Mesenchymal stem cell (in vitro differentiated cells and primary cell): ENCODE measurements around the gene MPRIP.

Experiments
- DNase-seq: peaks from one replicate; pipeline ENCODE4 v3.0.0-alpha.2; 2013
- H2AFZ ChIP-seq: one replicate; pipeline ENCODE4 v1.6.1; 2013; ENCODE audit warnings: low read depth, mild to moderate bottlenecking, control low read depth, inconsistent platforms, low read length, moderate library complexity
- H2AK5ac ChIP-seq: 2 replicates; pipeline ENCODE4 v1.6.1; 2013; ENCODE audit warnings: low read length, moderate library complexity, mild to moderate bottlenecking, inconsistent platforms; ENCODE audit not compliant: severe bottlenecking
- H2BK120ac ChIP-seq: one replicate; pipeline ENCODE4 v1.6.1; 2013; ENCODE audit warnings: low read depth, mild to moderate bottlenecking, inconsistent platforms, low read length, moderate library complexity
- H2BK12ac ChIP-seq, 2 experiments: one replicate each; pipeline ENCODE4 v1.6.1; 2013; ENCODE audit warnings: inconsistent platforms in 2 of 2, low read length in 2 of 2, mild to moderate bottlenecking in 2 of 2, moderate library complexity in 2 of 2, control low read depth in 1 of 2
- H2BK15ac ChIP-seq: one replicate; pipeline ENCODE4 v1.6.1; 2013; ENCODE audit warnings: mild to moderate bottlenecking, low read depth, inconsistent platforms; ENCODE audit not compliant: poor library complexity, severe bottlenecking
- H2BK5ac ChIP-seq: 2 replicates; pipeline ENCODE4 v1.6.1; 2013; ENCODE audit warnings: low read depth, mild to moderate bottlenecking, low read length, control low read depth, inconsistent platforms; ENCODE audit not compliant: poor library complexity, severe bottlenecking
- H3K14ac ChIP-seq, 2 experiments: one replicate each; pipeline ENCODE4 v1.6.1; 2013; ENCODE audit warnings: inconsistent platforms in 2 of 2, low read length in 2 of 2, control low read depth in 1 of 2, mild to moderate bottlenecking in 1 of 2, moderate library complexity in 1 of 2
- H3K18ac ChIP-seq, 2 experiments: one replicate each; pipeline ENCODE4 v1.6.1; 2013; ENCODE audit warnings: inconsistent platforms in 2 of 2, low read length in 2 of 2, control low read depth in 1 of 2, low read depth in 1 of 2, mild to moderate bottlenecking in 1 of 2
- H3K23ac ChIP-seq, 2 experiments: one replicate each; pipeline ENCODE4 v1.6.1; 2013; ENCODE audit warnings: inconsistent platforms in 2 of 2, low read length in 2 of 2, mild to moderate bottlenecking in 2 of 2, moderate library complexity in 2 of 2, control low read depth in 1 of 2
- H3K27ac ChIP-seq: 2 replicates; pipeline ENCODE4 v1.5.1; 2013; ENCODE audit warnings: mild to moderate bottlenecking, moderate library complexity, low read length, control low read depth, inconsistent platforms; ENCODE audit not compliant: poor library complexity, severe bottlenecking
- H3K27me3 ChIP-seq, 2 experiments: 2 replicates each; pipeline versions ENCODE4 v1.6.1 to v1.7.0; 2013; ENCODE audit warnings: low read length in 2 of 2, mild to moderate bottlenecking in 2 of 2, moderate library complexity in 2 of 2, control low read depth in 1 of 2, inconsistent platforms in 1 of 2; ENCODE audit not compliant: control insufficient read depth in 1 of 2, insufficient read depth in 1 of 2
- H3K36me3 ChIP-seq, 2 experiments: 2 replicates each; pipeline versions ENCODE4 v1.6.1 to v1.7.0; 2013; ENCODE audit warnings: low read length in 2 of 2, control low read depth in 1 of 2, inconsistent platforms in 1 of 2, low read depth in 1 of 2, mild to moderate bottlenecking in 1 of 2; ENCODE audit not compliant: insufficient read depth in 2 of 2, control insufficient read depth in 1 of 2
- H3K4ac ChIP-seq, 2 experiments: one replicate each; pipeline ENCODE4 v1.6.1; 2013; ENCODE audit warnings: inconsistent platforms in 2 of 2, low read length in 2 of 2, mild to moderate bottlenecking in 2 of 2, moderate library complexity in 2 of 2, control low read depth in 1 of 2, low read depth in 1 of 2
- H3K4me1 ChIP-seq: 2 replicates; pipeline ENCODE4 v1.6.1; 2013; ENCODE audit warnings: low read depth, low read length, control low read depth; ENCODE audit not compliant: control insufficient read depth, insufficient read depth
- H3K4me2 ChIP-seq: 2 replicates; pipeline ENCODE4 v1.6.1; 2013; ENCODE audit warnings: low read length, mild to moderate bottlenecking, inconsistent platforms; ENCODE audit not compliant: poor library complexity, severe bottlenecking
- H3K4me3 ChIP-seq, 2 experiments: 2 replicates each; pipeline versions ENCODE4 v1.5.1 to v1.7.0; 2013; ENCODE audit warnings: low read length in 2 of 2, mild to moderate bottlenecking in 2 of 2, control low read depth in 1 of 2, low read depth in 1 of 2; ENCODE audit not compliant: insufficient read depth in 1 of 2
- H3K79me1 ChIP-seq: replicated peaks from 2 replicates; pipeline ENCODE4 v1.6.1; 2013; ENCODE audit warnings: mild to moderate bottlenecking, control low read depth, low read length, inconsistent platforms; ENCODE audit not compliant: poor library complexity, severe bottlenecking
- H3K9ac ChIP-seq: 2 replicates; pipeline ENCODE4 v1.7.0; 2013; ENCODE audit warnings: mild to moderate bottlenecking, low read length, moderate library complexity
- H3K9me3 ChIP-seq: 2 replicates; pipeline ENCODE4 v1.7.0; 2013; ENCODE audit warnings: mild to moderate bottlenecking, low read length; ENCODE audit not compliant: control insufficient read depth
- H4K8ac ChIP-seq: one replicate; pipeline ENCODE4 v1.6.1; 2013; ENCODE audit warnings: inconsistent platforms, mild to moderate bottlenecking, low read length, moderate library complexity
- H4K91ac ChIP-seq: one replicate; pipeline ENCODE4 v1.6.1; 2013; ENCODE audit warnings: mild to moderate bottlenecking, low read length, inconsistent platforms
- WGBS: methylation state at CpG from one replicate; pipeline ENCODE4 v1.1.7; 2013; ENCODE audit warnings: mixed read lengths; 5-methylcytosine and 5-hydroxymethylcytosine counted together

MPRIP gene

DNA sequence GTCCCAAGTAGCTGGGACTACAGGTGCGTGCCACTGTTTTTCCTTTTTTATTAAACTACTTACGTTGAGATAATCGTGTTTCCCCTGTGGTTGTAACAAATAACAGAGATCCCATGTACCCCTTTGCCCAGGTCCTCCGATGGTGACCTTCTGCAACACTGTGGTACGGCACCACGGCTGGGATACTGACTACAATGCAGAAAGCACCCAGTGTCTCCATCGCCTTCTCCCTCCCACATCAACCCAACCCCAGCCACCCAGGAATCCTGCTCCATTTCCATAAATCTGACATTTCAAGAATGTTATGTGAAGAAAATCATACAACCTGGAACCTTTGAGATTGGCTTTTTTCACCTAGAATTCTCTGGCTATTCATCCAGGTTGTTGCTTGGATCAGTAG lies 22.1 kb downstream of the MPRIP start:
- Histone ChIP-seq H3K36me3 (peaks cover 12 to 18% of the 10 kb centered on the region in 2 experiments), H3K18ac (no peak overlapping the region), H2BK5ac (no peak overlapping the region), H3K9me3 (no peaks in the 10 kb centered on the region), H3K4ac (no peak overlapping the region), H3K9ac (no peak overlapping the region), H4K91ac (no peak overlapping the region), H2AFZ (no peak overlapping the region), H3K4me2 (no peak overlapping the region), H3K23ac (no peak overlapping the region), H2BK120ac (no peak overlapping the region), H3K4me3 (no peak overlapping the region), H2AK5ac (no peak overlapping the region), H3K79me1 (peaks cover 13% of the 10 kb centered on the region), H3K27ac (no peak overlapping the region), H3K14ac (no peak overlapping the region), H3K27me3 (no peaks in the 10 kb centered on the region), H2BK15ac (no peak overlapping the region), H2BK12ac (no peak overlapping the region), H3K4me1 (peaks cover 15% of the 10 kb centered on the region), H4K8ac (no peak overlapping the region)
- over 99% methylated on average over 6 of the region's 7 CpGs for WGBS
- DNase-seq = no peak

DNA sequence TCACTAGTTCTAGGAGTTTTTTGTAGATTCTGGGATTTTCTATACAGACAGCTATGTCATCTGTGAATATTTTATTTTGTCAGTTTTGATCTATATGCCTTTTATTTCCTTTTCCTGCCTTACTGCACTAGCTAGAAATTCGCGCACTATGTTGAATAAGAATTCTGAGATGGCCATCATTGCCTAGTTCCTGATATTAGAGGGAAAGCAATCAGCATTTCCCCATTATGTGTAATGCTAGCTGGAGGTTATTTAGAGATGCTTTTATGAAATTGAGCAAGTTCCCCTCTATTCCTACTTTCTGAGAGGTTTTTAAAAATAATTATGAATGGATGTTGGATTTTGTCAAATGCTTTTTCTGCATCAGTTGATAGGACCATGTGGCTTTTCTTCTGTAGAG lies 23.8 kb downstream of the MPRIP start:
- no peak overlapping the region for H3K23ac ChIP-seq
- no peak overlapping the region for H3K4ac ChIP-seq
- no peaks in the 10 kb centered on the region for H3K27me3 ChIP-seq
- peaks cover 10% of the 10 kb centered on the region for H3K79me1 ChIP-seq
- H2AFZ ChIP-seq = no peak overlapping the region
- no peak overlapping the region for H3K14ac ChIP-seq
- no peak overlapping the region for H2BK5ac ChIP-seq
- no peak for DNase-seq
- no peak overlapping the region for H2AK5ac ChIP-seq
- H3K36me3 ChIP-seq = peaks cover 10% of the 10 kb centered on the region in 2 experiments
- H3K4me3 ChIP-seq = no peak overlapping the region
- H2BK15ac ChIP-seq = no peak overlapping the region
- H3K27ac ChIP-seq = no peak overlapping the region
- no peak overlapping the region for H4K8ac ChIP-seq
- H2BK120ac ChIP-seq = no peak overlapping the region
- H3K4me1 ChIP-seq = peaks cover 18% of the 10 kb centered on the region
- no peak overlapping the region for H3K9ac ChIP-seq
- WGBS = 100% methylated on average over 2 of the region's 2 CpGs
- no peak overlapping the region for H2BK12ac ChIP-seq
- H3K18ac ChIP-seq = no peak overlapping the region
- no peak overlapping the region for H4K91ac ChIP-seq
- H3K4me2 ChIP-seq = no peak overlapping the region
- no peaks in the 10 kb centered on the region for H3K9me3 ChIP-seq

DNA sequence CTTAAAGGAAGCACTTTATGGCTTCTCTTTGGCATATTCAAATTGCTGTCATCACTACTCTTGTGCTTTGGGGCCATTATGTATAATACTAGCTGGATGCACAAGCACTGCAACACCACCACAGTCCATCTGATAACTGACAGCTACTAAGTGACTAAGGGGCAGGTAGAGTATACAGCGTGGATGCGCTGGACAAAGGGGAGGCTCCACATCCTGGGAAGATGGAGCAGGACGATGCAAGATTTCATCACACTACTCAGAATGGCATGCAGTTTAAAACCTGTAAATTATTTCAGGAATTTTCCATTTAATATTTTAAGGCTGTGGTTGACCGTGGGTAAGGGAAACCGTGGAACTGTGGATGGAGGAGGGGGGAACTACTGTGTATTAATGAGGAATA lies 25.0 kb downstream of the MPRIP start:
- Histone ChIP-seq H3K36me3 (peaks cover 9 to 18% of the 10 kb centered on the region in 2 experiments), H3K18ac (no peak overlapping the region), H2BK5ac (no peak overlapping the region), H3K23ac (no peak overlapping the region), H2AK5ac (no peak overlapping the region), H3K9ac (no peak overlapping the region), H2BK120ac (no peak overlapping the region), H3K9me3 (no peaks in the 10 kb centered on the region), H4K91ac (no peak overlapping the region), H2AFZ (no peak overlapping the region), H3K4me1 (peaks cover 25% of the 10 kb centered on the region), H3K27me3 (no peaks in the 10 kb centered on the region), H2BK15ac (no peak overlapping the region), H2BK12ac (no peak overlapping the region), H4K8ac (peak overlapping the region; percentile 85), H3K27ac (no peak overlapping the region), H3K4me2 (no peak overlapping the region), H3K4ac (no peak overlapping the region), H3K79me1 (peaks cover 16% of the 10 kb centered on the region), H3K14ac (no peak overlapping the region), H3K4me3 (no peak overlapping the region)
- no peak for DNase-seq
- 73% methylated on average over 4 of the region's 5 CpGs for WGBS

DNA sequence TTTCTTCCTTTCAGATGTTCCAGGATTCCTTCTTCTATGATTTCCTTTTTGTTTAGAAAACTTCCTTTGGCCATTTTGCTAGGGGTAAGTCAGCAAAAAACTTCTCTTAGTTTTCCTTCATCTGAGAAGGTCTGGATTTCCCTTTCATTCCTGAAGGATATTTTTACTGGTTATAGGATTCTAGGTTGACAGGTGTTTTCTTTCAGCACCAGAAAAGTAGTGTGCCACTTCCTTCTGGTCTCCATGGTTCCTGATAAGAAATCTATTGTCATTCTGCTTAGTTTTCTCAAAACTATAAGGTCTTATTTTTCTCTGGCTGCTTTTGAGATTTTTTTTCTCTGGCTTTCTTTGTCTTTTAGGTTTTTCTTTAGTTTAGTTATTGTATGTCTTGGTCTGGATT lies 27.6 kb downstream of the MPRIP start:
- Histone ChIP-seq H3K79me1 (peaks cover 17% of the 10 kb centered on the region), H3K27me3 (no peaks in the 10 kb centered on the region), H4K8ac (no peak overlapping the region), H4K91ac (no peak overlapping the region), H2BK120ac (no peak overlapping the region), H3K23ac (no peak overlapping the region), H3K4me2 (no peak overlapping the region), H3K18ac (no peak overlapping the region), H3K14ac (no peak overlapping the region), H3K9me3 (no peaks in the 10 kb centered on the region), H3K27ac (no peak overlapping the region), H3K4me3 (no peak overlapping the region), H2BK5ac (no peak overlapping the region), H2BK15ac (no peak overlapping the region), H2AK5ac (no peak overlapping the region), H2AFZ (no peak overlapping the region), H2BK12ac (no peak overlapping the region), H3K4ac (no peak overlapping the region), H3K4me1 (peaks cover 27% of the 10 kb centered on the region), H3K9ac (no peak overlapping the region), H3K36me3 (peaks cover 10 to 27% of the 10 kb centered on the region in 2 experiments)
- no peak for DNase-seq
